ENCODE measurements around the gene OGT.
"Not testable (repeated sequence)": the region's sequence is repeated elsewhere in the genome, so short reads cannot be mapped to it uniquely, and the experiment has no call there.

OGT gene

DNA sequence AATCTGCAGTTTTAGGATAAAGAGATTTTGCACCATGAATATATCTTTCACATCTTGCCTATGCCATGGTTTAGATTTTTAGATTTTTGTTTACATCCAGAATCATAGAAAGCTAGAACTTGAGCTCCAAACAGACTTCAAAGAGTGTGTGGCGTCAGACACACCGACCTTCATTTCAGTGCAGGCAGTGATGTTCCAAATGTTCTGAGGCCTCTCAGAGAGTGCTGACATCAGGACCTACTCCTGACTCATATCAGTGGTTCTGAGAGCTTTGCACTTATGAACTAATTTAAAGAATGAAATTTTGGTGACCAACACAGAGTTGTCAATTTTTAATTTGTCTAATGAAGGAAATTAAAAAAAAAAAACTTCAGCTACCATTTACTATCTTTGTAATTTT lies 67.1 kb downstream of the OGT start:
- DNase-seq, result no peak

- DNase-seq, result no peak
Measured at GRCh38 chrX:71603618-71604017, 70.7 kb downstream of the OGT start.

DNA sequence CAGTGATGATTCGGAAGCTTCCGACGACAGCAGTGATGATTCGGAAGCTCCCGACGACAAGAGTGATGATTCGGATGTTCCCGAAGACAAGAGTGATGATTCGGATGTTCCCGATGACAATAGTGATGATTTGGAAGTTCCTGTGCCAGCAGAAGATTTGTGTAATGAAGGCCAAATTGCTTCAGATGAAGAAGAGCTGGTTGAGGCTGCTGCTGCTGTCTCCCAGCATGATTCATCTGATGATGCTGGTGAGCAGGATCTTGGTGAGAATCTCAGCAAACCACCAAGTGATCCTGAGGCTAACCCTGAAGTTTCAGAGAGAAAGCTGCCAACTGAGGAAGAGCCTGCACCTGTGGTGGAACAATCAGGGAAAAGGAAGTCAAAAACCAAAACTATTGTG lies 71.2 kb downstream of the OGT start:
- no peak for DNase-seq

GRCh38 chrX:71604796-71605568 lies 72.1 kb downstream of the OGT start:
- no peak for DNase-seq

DNA sequence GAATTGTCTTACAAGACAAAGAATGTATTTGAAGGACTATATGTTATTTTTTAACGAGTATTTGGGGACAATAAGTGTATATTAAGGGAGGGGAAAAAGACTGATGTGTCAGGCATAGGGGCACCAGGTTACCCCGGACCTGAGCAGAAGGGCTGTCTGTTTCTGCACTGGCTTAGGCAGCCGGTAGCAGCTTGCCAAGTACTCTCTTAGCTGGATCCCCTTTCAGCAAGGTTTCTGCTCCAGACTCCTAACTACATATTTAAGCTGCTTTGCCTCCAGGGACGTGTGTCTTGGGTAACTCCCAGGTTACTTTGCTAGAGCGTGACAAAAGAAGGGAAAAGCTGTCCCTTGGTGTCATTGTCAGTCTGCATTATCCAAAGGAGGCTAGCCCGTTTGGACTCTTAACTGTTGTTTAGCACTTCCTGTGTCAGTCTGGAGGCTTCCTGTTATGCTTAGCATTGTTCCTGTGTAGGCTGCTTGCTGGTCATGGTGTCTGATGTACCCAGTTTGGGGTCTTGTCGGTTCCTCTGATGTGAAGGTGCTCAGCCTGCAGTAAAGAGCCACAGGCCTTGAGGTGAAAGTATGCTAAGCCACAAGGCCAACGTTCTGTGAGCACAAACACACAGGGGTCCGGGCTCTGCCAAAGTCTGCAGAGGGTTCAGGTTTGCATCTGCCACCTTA lies 73.8 kb downstream of the OGT start:
- DNase-seq, result no peak

- no peak for DNase-seq
Measured at GRCh38 chrX:71607488-71607887, 74.6 kb downstream of the OGT start.

GRCh38 chrX:71609095-71609750 lies 76.3 kb downstream of the OGT start:
- no peak for DNase-seq

DNA sequence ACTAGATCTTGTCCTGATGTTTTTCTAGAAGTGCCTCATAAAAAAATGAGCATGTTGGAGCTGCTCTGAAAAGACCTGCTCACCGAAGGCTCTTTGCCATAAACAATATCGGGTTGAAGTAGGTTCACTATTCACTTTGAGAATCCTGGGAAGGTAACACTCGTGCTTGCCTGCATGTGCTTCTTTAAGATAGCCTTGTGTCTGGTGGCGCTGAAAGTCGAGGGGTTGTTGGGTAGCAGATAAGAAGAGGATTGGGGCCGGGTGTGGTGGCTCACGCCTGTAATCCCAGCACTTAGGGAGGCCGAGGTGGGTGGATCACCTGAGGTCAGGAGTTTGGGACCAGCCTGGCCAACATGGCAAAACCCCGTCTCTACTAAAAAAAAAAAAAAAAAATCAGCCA lies 78.8 kb downstream of the OGT start:
- not testable (repeated sequence) for DNase-seq

GRCh38 chrX:71612256-71612655 lies 79.4 kb downstream of the OGT start:
- DNase-seq, result no peak

DNA sequence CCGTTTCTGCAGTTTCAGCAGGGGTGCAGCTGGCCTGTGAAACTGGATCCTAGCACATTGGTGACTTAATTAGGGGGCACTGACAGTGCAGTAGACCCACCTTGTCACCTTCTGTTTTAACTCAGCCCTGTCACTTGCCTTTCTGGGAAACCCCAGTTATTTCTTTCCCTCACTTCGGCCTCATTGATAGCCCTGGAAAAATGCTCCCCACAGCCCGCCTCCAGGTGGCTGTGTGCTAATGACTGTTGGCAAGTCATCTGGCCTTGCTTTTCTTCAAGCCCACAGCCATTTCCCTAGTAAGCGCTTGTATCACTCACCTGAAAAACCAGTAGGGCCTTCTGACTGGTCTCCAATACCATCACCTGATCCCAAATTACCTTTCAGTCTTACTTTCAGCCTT lies 82.2 kb downstream of the OGT start:
- DNase-seq, result no peak

DNA sequence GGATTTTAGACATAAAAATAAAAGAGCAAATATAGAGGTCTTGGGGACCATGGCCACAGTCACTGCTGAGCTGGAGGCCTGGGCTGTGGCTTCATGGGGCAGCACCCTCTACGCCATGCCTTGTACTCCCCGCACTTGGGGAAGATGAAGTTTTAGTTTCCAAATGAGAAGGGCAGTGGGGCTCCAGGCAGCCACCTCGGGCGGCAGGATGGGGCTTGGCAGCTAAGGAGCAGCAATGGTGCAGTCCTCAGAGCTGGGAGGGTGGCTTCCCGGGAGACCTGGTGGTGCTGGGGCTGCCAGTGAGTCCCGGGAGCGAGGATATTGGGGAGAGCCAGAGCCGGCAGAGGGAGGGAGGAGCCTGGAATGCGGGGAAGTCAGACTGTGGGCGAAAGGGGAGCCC lies 83.0 kb downstream of the OGT start:
- no peak for DNase-seq

DNA sequence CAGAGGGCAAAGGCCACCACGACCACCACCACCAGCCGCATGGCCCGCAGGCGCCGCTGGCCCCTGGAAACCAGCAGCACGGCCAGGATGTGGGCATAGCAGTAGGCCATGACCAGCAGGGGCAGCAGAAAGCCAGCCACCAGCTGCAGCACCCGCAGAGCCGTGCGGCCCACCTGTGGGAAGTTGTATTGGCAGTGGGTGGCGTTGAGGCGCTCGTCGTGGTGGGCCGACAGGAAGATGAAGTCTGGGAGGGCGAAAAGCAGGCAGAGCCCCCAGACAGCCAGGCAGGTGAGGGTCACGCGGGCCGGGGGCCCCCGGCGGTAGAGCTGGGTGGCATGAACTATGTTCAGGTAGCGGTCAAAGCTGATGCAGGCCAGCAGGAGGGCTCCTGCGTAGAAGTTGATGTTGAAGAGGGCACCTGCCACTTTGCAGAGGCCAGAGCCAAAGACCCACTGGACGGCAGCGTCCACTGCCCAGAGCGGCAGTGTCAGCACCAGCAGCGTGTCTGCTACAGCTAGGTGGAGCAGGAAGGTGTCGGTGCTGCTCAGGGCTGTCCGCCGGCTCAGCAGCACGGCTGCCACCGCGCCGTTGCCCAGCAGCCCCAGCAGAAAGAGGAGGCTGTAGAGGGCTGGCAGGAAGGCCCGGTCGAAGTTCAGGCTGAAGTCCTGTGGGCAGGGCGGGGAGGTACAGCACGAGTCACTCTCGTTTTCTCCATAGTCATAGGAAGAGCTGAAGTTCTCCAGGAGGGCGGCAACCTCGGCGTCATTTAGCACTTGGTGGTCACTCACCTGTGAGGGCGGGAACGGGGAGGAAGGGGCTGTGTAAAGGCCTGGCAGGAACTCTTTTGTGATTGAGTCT lies 84.0 kb downstream of the OGT start:
- DNase-seq, result no peak

GRCh38 chrX:71617742-71618141 lies 84.8 kb downstream of the OGT start:
- no peak for DNase-seq

DNA sequence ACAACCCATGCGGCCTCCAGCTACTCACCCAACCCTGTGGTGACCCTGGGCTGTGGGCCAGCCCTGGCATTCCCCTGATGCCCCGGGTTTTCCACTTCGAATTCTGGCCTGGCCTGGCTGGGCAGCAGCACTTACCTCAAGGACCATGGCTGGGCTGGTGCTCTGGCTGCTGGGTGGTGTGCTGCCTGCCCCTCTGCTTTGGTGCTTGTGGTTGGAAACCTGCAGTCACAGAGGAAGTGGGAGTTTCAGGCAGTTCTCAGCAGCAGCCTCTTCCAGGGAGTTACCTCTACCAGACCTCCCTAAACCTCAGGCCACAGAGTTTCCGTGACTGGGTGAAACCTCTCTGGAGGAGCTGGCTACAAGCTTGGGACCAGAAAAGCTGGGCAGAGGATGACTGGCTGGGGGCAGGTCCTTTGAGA lies 85.4 kb downstream of the OGT start, which contains the start of gene CXCR3:
Gene CXCR3, minus strand, starts transcription at position 209 of the 419 bp plus-strand sequence. Its CDS starts 62 bp downstream, at position 147.
- no peak for DNase-seq

GRCh38 chrX:71618787-71619186 lies 85.9 kb downstream of the OGT start:
- no peak for DNase-seq

DNA sequence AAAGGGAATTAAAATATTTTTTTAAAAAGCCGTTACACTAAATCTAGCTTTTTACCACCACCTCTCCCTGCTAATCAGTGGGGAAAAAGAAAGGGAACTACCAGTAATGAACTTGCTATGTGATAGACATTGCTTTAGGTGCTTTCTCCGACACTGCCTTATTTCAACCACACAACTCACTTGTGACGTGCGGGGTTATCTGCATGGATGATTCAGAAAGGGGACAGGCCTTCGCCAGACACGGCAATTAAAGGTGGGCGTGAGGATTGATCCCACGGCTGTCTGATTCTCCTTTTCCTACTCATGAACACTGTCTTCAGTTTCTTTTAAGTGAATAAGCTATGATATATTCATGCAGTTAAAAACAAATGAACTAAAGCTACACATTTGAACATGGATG lies 86.3 kb downstream of the OGT start:
- no peak for DNase-seq

- DNase-seq, result no peak
Measured at GRCh38 chrX:71619986-71620385, 87.1 kb downstream of the OGT start.

GRCh38 chrX:71621603-71622002 lies 88.7 kb downstream of the OGT start:
- no peak for DNase-seq

- no peak for DNase-seq
Measured at GRCh38 chrX:71622032-71622575, 89.2 kb downstream of the OGT start.

- peak; percentile 67 for DNase-seq
Measured at GRCh38 chrX:71622576-71623450, 89.9 kb downstream of the OGT start.

DNA sequence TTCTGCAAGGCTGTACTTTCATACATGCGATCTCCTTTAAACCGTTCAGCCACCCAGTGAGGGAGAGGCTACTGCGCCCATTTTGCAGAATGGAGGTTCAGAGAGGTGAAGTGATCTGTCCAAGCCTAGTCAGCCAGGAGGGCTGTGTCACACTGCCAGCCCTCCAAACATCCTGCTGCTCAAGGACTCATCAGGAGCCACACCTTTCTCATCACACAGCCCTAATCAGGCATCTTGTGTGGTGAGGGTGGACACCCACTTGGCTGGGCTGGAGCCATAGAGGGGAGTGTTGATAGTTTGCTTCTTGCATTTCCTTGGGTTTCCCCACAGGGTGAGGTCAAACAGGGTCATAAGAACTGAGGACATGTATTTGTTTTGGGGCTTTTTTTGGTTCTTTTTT lies 90.8 kb downstream of the OGT start:
- DNase-seq, result no peak

DNA sequence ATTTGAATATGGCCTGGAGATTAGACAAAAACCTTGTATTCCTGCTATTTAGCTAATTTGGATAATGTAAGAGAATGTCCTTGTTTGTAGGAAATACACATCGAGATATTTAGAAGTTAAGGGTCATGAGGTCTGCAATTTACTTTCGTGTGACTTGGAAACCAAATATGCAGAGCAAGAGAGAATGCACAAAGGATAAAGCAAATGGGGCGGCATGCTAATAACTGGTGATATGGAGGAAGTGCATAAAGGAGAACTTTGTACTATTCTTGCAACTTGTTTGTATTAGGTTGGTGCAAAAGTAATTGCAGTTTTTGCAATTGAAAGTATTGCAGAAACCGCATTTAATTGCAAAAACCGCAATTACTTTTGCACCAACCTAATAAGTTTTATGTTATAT lies 92.6 kb downstream of the OGT start:
- no peak for DNase-seq
